Peyer's patch (tissue), 4 donors: ENCODE measurements around the gene ZNF784. TPM values are rescaled to one million over a fixed set of nuclear protein-coding genes. Genes with fewer than 3 reads are reported as not detected.
A peak's percentile ranks its signal among the peaks of the same experiment; 100 is the strongest.

Experiments used
- DNase-seq, 3 donors: peaks; one replicate each; pipeline ENCODE4 v3.0.0-alpha.2; 2017 to 2019
- H3K27ac ChIP-seq, 4 donors: fragments of 200-600 bp; sonication (generic); one replicate each; pipeline ENCODE4 v1.5.1; 2016 to 2019
- H3K27me3 ChIP-seq, 2 donors: fragments of 200-600 bp; sonication (generic); one replicate each; pipeline ENCODE4 v1.5.1; 2019
- H3K36me3 ChIP-seq, 3 donors: fragments of 200-600 bp; sonication (generic); one replicate each; pipeline ENCODE4 v1.5.1; 2016 to 2019
- H3K4me1 ChIP-seq, 4 donors: fragments of 200-600 bp; sonication (generic); one replicate each; pipeline ENCODE4 v1.5.1; 2016 to 2019
- H3K4me3 ChIP-seq, 4 donors: fragments of 200-600 bp; sonication (generic); 1 replicate in 3 of 4; 2 replicates in 1 of 4; pipeline ENCODE4 v1.5.1; 2016 to 2019; ENCODE audit warnings: mild to moderate bottlenecking in 1 of 4
- H3K9me3 ChIP-seq, 4 donors: fragments of 200-600 bp; sonication (generic); one replicate each; pipeline ENCODE4 v1.5.1; 2016 to 2019; ENCODE audit warnings: mild to moderate bottlenecking in 1 of 4
- CTCF ChIP-seq, 6 experiments: fragments of 450-650 bp in 4 of 6; fragments of 200-600 bp in 2 of 6; sonication (generic) in 1 of 6; IDR thresholded peaks; one replicate each; pipeline ENCODE4 v1.5.1; 2017 to 2019; ENCODE audit warnings: antibody characterized with exemption in 6 of 6, mild to moderate bottlenecking in 3 of 6, moderate library complexity in 1 of 6
- POLR2A ChIP-seq, 2 donors: fragments of 450-650 bp; IDR thresholded peaks; one replicate each; pipeline ENCODE4 v1.5.1; 2017; ENCODE audit warnings: antibody characterized with exemption in 2 of 2, mild to moderate bottlenecking in 2 of 2, moderate library complexity in 2 of 2
- total RNA-seq, 4 donors: library from RNA; depleted of rRNA; stranded (reverse); fragments of >200 nt; gene quantifications; one replicate each; pipeline ENCODE4 v1.1.0, GENCODE V29; 2016

Gene ZNF784
- total RNA-seq, 4 donors from 2014 or later = 6.0 to 18.3 (median 12.3) TPM

DNA sequence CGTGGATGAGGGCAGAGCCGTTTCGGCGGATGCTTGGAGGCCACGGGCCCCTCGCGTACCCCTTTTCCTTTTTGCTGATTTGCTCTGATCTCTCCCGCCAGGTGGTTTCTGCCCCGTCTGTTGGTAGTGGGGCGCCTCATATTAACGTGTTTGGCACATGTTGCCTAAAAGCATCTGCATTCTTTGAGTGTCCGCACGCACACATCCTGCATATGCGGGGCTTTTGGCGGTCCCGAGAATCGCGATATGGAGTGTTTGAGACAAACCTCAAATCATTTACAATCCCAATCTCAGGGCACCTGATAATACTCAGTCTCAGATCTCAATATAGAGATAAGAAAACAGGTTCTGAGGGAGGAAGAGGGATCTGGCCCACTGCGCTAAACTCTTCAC, 31.3 kb upstream of the ZNF784 start:
- H3K4me3 ChIP-seq = peak overlapping the region; percentile 66 to 99 (median 83)
- no peaks in the 10 kb centered on the region for H3K27me3 ChIP-seq
- no peaks in the 10 kb centered on the region for H3K9me3 ChIP-seq
- TF ChIP-seq POLR2A (IDR thresholded peaks at IDR 0.05) (no peak), CTCF (IDR thresholded peaks at IDR 0.05) (no peak)
- no peak for DNase-seq
- H3K27ac ChIP-seq = peak overlapping the region; percentile 97 to 100 (median 98)
- peaks cover 0 to 21% (median 0%) of the 10 kb centered on the region in 3 donors for H3K36me3 ChIP-seq
- peaks cover 8 to 48% (median 38%) of the 10 kb centered on the region in 4 donors for H3K4me1 ChIP-seq

DNA sequence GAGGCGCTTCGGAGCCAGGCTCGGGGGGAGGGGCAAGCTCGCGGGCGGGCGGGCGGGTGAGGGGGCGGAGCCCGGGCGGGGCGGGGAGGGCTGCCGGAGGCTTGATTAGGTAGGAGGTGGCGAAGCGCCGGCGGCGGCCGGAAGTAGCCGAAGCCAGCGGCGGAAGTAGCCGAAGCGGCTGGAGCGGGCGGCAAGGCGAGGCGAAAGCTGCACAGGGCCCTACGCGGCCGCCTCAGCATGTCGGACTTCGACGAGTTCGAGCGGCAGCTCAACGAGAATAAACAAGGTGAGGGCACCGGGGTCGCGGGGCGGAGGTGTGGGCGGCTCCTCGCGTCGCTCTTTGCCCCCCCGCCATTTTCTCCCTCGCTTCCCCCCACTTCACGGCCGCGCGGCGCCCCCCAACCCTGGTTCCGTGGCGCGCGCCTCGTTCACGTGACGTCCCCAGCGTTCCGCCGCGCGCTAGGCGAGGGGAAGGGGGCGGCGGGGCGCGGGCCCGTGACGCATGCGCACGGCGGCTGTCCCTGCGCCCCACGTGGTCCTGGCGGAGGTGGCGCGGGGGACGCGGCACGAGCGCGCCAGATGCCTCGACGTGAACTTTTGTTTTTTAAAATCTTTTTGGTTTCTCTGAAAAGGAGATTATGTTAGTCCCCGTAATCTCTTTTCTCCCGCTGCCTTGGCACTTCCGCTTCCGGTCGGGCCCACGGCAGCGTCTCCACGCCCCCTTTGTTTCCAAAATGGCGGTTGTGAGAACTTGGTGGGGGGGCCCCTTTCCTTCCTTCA, 30.7 kb upstream of the ZNF784 start, which contains the start of gene U2AF2:
Gene U2AF2, plus strand, starts transcription at position 168 of the 780 bp plus-strand sequence. Its CDS starts 70 bp downstream, at position 238.
- TF ChIP-seq POLR2A (IDR thresholded peaks at IDR 0.05) = peak; percentile 57 to 68
- peak in 1 of 6 experiments; percentile 3 for TF ChIP-seq CTCF (IDR thresholded peaks at IDR 0.05)
- H3K36me3 ChIP-seq = peaks cover 0 to 15% (median 0%) of the 10 kb centered on the region in 3 donors
- H3K4me3 ChIP-seq = peak within 1 kb of the TSS; percentile 66 to 99 (median 83)
- peak; percentile 94 to 99 (median 98) for DNase-seq
- H3K4me1 ChIP-seq = peaks cover 8 to 48% (median 38%) of the 10 kb centered on the region in 4 donors
- H3K9me3 ChIP-seq = no peaks in the 10 kb centered on the region
- H3K27ac ChIP-seq = peak within 1 kb of the TSS; percentile 97 to 100 (median 98)
- no peaks in the 10 kb centered on the region for H3K27me3 ChIP-seq

DNA sequence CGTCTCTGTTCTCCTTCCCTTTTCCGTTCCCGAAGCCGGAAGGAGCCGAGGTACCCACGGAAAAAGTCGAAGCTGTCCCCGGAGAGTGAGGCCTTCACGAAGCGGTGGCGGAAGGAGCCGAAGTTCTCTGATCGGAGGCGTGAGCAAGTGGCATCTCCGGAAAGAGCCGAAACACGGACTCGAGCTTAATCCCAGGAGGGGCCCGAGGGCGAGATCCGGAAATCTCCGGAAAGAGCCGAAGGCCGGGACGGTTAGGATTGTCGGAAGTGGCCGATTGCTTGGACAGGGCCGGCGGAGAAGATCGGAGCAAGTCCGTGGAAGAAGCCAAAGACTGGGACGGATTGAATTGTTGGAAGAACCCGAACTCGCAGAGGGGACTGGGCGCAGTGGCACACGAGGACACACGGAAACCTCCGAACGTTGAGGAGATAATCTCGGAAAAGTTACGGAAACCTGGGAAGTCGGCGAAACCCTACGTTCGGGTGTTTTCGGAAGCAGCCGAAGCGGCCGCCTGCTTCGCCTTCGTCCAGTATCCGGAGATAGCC, 30.0 kb upstream of the ZNF784 start:
- H3K4me1 ChIP-seq = peaks cover 8 to 48% (median 36%) of the 10 kb centered on the region in 4 donors
- H3K9me3 ChIP-seq = no peaks in the 10 kb centered on the region
- DNase-seq = peak; percentile 99 to 100 (median 100)
- peak overlapping the region; percentile 97 to 100 (median 98) for H3K27ac ChIP-seq
- TF ChIP-seq POLR2A (IDR thresholded peaks at IDR 0.05) = no peak
- TF ChIP-seq CTCF (IDR thresholded peaks at IDR 0.05) = no peak
- no peaks in the 10 kb centered on the region for H3K27me3 ChIP-seq
- H3K36me3 ChIP-seq = peaks cover 0 to 9% (median 0%) of the 10 kb centered on the region in 3 donors
- H3K4me3 ChIP-seq = peak overlapping the region; percentile 66 to 99 (median 83)

- peak; percentile 94 to 99 (median 98) for DNase-seq
- peak; percentile 85 to 88 for TF ChIP-seq POLR2A (IDR thresholded peaks at IDR 0.05)
- peak; percentile 98 to 100 (median 100) for TF ChIP-seq CTCF (IDR thresholded peaks at IDR 0.05)
- Histone ChIP-seq H3K4me3 (peak overlapping the region; percentile 66 to 99 (median 83)), H3K9me3 (no peaks in the 10 kb centered on the region), H3K27ac (peak overlapping the region; percentile 97 to 100 (median 98)), H3K36me3 (peaks cover 0 to 3% (median 0%) of the 10 kb centered on the region in 3 donors), H3K4me1 (peaks cover 8 to 48% (median 37%) of the 10 kb centered on the region in 4 donors), H3K27me3 (no peaks in the 10 kb centered on the region)
Observed at GRCh38 chr19:55653651-55654322, 29.4 kb upstream of the ZNF784 start.

- DNase-seq = no peak
- peaks cover 8 to 45% (median 31%) of the 10 kb centered on the region in 4 donors for H3K4me1 ChIP-seq
- H3K36me3 ChIP-seq = no peaks in the 10 kb centered on the region
- H3K9me3 ChIP-seq = no peaks in the 10 kb centered on the region
- H3K27me3 ChIP-seq = no peaks in the 10 kb centered on the region
- no peak for TF ChIP-seq POLR2A (IDR thresholded peaks at IDR 0.05)
- no peak for TF ChIP-seq CTCF (IDR thresholded peaks at IDR 0.05)
- no peak overlapping the region for H3K4me3 ChIP-seq
- H3K27ac ChIP-seq = peak overlapping the region in 1 of 4 donors; percentile 100
Observed at GRCh38 chr19:55652311-55653128, 28.2 kb upstream of the ZNF784 start.
